Measurements from ENCODE around the gene EIF2S1. TPM values are rescaled to one million over a fixed set of nuclear protein-coding genes. Genes with fewer than 3 reads are reported as not detected.

Gene EIF2S1
- total RNA-seq, 1 experiment from 2014 or later: 165 TPM

DNA sequence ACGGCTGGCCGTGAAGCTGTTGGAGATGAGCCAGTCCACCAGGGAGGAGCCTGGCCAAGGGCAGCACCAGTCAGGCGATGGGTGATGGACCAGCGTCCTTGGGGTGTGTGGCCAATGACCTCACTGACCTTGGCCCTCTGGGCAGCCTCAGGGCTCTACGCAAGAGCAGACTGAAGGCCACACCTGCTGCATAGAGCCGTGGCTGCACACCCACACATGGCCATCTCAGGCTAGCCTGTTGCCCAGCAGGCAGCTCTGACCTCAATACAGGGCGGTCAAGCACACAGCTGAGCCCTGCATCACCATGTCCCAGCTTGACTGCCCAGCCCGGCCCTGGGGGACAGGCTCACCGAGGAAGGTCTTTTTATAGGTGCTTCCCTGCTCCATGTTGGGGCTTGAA is 32.7 kb downstream of the EIF2S1 start:
- H2AFZ ChIP-seq (ENCODE audit: low read length): no peak overlapping the region
- H2BK12ac ChIP-seq (ENCODE audit: insufficient read length, low read depth, low read length): no peak overlapping the region
- Mint-ChIP-seq H3K4me3 (no peak overlapping the region), H3K27me3 (ENCODE audit: low read depth) (no peaks in the 10 kb centered on the region; the same call in none of the 2 replicates), H3K9me3 (no peaks in the 10 kb centered on the region), H3K27ac (0 out of 7 replicates have a peak overlapping the region, but pooled peaks of 1 of the 3 experiments have one; percentile 14), H3K4me1 (peaks cover 5 to 6% of the 10 kb centered on the region in 2 experiments), H3K36me3 (ENCODE audit: insufficient read depth in 1 of 3, low read depth in 3 of 3) (no peaks in the 10 kb centered on the region)
- no peaks in the 10 kb centered on the region for H3K23me2 ChIP-seq (ENCODE audit: insufficient read length, low read depth, low read length, poor library complexity, severe bottlenecking)
- no CpG with 5 or more reads among the region's 9 CpGs for WGBS (ENCODE audit: extremely low coverage, insufficient read length, low lambda C conversion rate)
- no peak overlapping the region for H3K27ac ChIP-seq (ENCODE audit: insufficient read length, low read depth, low read length)
- H3T11ph ChIP-seq (ENCODE audit: low read length): no peak overlapping the region
- no peak overlapping the region for H3K9ac ChIP-seq (ENCODE audit: extremely low read depth, insufficient read length, low read length)
- H2BK20ac ChIP-seq (ENCODE audit: low read depth, low read length, poor library complexity, severe bottlenecking): no peak overlapping the region
- H3K4ac ChIP-seq (ENCODE audit: low read depth, low read length): no peak overlapping the region
- H4K8ac ChIP-seq (replicated peaks; ENCODE audit: insufficient read length, low read depth, low read length): no peak overlapping the region
- H3K27me3 ChIP-seq (ENCODE audit: insufficient read depth, low read length): no peaks in the 10 kb centered on the region
- no peak overlapping the region for H2BK120ac ChIP-seq (ENCODE audit: low read depth, low read length, poor library complexity, severe bottlenecking)
- DNase-seq: no peak
- H3K79me1 ChIP-seq (ENCODE audit: insufficient read depth, low read depth, low read length, poor library complexity, severe bottlenecking): no peaks in the 10 kb centered on the region
- no peak overlapping the region for H2BK5ac ChIP-seq (ENCODE audit: insufficient read length, low read length)
- H3K4me2 ChIP-seq (ENCODE audit: insufficient read depth, insufficient read length, low read length): no peak overlapping the region
- no peaks in the 10 kb centered on the region for H4K20me1 ChIP-seq (ENCODE audit: control insufficient read depth, insufficient read depth, insufficient read length)
- no peak overlapping the region for H3K14ac ChIP-seq (ENCODE audit: insufficient read depth, low read length)
- no peak overlapping the region for H4K5ac ChIP-seq (ENCODE audit: insufficient read length, low read depth, low read length)
- H3K79me2 ChIP-seq (ENCODE audit: insufficient read depth, low read length): no peaks in the 10 kb centered on the region
- H3K56ac ChIP-seq (ENCODE audit: insufficient read length, low read depth, low read length): no peak overlapping the region
- no peak overlapping the region for H3K18ac ChIP-seq (ENCODE audit: insufficient read length, low read depth, low read length)
- H2AK5ac ChIP-seq (ENCODE audit: insufficient read length, low read length): no peak overlapping the region
- H3K9me3 ChIP-seq (ENCODE audit: control insufficient read depth, low read depth, low read length): no peaks in the 10 kb centered on the region
- H2BK15ac ChIP-seq (ENCODE audit: low read depth, low read length): no peak overlapping the region
- no peak overlapping the region for H3K23ac ChIP-seq (ENCODE audit: insufficient read length, low read depth, low read length)
- TF ChIP-seq, protein P1, sequence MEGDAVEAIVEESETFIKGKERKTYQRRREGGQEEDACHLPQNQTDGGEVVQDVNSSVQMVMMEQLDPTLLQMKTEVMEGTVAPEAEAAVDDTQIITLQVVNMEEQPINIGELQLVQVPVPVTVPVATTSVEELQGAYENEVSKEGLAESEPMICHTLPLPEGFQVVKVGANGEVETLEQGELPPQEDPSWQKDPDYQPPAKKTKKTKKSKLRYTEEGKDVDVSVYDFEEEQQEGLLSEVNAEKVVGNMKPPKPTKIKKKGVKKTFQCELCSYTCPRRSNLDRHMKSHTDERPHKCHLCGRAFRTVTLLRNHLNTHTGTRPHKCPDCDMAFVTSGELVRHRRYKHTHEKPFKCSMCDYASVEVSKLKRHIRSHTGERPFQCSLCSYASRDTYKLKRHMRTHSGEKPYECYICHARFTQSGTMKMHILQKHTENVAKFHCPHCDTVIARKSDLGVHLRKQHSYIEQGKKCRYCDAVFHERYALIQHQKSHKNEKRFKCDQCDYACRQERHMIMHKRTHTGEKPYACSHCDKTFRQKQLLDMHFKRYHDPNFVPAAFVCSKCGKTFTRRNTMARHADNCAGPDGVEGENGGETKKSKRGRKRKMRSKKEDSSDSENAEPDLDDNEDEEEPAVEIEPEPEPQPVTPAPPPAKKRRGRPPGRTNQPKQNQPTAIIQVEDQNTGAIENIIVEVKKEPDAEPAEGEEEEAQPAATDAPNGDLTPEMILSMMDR (conservative IDR thresholded peaks at IDR 0.05): no peak
- no peak overlapping the region for H4K91ac ChIP-seq (ENCODE audit: insufficient read length, low read depth, low read length)
- H3K4me1 ChIP-seq (ENCODE audit: insufficient read depth, low read length): no peaks in the 10 kb centered on the region; the same call in 1 of the 2 replicates
